Measurements from ENCODE around the gene JADE2.
"Not testable (repeated sequence)": the region's sequence is repeated elsewhere in the genome, so short reads cannot be mapped to it uniquely, and the experiment has no call there.

Gene JADE2

DNA sequence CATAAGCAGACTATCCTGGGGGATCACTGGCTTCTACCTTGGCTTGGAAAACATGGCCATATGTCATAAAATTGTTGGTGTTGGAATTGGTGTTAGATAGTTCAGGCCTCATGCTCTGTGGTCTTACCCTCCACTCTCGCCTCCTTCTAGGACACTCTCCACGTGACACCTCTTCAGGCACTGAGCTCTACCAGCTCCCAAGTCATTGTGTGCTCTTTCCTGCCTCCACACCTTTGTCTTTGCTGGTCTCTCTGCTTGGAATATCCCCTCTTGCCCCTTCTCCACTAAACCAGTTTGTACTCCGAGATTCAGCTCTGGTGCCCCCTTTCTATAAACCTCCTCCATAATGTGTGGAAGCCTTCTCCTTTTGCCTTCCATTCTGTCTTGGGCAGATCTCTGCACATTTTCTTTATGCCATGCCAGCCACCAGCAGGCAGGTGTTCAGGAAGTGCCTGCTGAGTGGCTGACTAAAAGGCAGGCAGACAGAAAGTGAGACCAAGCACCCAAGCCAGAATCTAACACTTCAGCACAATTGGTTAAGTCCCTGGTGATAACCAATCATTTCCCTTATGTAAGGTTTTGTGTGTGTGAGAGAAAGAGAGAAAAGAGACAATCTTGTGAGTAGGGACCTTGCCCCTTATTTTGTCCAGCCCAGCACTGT, 69.5 kb downstream of the JADE2 start:
- DNase-seq, result peak; percentile 0 to 62

DNA sequence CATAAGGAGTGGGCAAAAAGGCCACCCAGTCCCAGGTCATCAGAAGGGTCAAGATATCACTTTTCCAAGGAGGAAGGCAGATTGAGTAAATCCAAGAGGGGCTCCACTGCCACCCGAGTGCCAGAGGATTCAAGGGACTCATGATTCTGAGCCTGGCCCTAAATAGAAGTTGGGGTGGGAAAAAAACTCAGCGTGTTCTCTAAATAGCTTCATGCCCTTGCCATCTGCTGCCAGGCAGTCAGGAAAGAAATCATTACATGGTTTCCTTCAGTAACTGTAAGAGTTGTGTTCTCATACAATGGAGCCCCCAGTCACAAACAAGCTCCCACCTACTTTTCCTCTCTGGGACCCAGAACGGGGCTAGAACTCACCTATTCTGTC, 70.0 kb downstream of the JADE2 start:
- no peak for DNase-seq

DNA sequence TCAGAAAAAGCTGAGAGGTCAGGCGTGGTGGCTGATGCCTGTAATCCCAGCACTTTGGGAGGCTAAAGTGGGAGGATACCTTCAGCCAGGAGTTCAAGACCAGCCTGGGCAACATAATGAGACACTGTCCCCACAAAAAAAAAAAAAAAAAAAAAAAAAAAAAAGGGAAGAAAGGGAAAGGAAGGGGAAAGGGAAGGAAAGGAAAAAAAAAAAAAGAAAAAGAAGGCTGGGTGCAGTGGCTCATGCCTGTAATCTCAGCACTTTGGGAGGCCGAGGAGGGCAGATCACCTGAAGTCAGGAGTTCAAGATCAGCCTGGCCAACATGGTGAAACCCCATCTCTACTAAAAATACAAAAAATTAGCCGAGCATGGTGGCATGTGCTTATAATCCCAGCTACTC, 74.3 kb downstream of the JADE2 start:
- not testable (repeated sequence) for DNase-seq

DNA sequence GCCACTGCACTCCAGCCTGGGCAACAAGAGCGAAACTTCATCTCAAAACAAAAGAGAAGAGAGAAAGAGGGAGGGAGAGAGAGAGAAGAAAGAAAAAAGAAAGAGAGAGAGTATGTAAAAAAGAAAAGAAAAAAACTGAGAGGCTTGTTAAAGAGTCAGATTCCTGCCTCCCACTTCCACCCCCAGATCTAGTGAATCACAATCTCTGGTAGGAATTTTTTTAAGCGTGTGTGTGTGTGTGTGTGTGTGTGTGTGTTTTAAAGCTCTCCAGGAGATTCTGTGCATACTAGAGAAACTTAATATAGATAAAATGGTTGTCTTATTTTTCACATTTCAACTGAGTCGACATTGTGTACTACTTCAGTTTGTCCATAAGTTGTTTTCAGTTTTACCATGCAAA, 75.1 kb downstream of the JADE2 start:
- no peak for DNase-seq

DNA sequence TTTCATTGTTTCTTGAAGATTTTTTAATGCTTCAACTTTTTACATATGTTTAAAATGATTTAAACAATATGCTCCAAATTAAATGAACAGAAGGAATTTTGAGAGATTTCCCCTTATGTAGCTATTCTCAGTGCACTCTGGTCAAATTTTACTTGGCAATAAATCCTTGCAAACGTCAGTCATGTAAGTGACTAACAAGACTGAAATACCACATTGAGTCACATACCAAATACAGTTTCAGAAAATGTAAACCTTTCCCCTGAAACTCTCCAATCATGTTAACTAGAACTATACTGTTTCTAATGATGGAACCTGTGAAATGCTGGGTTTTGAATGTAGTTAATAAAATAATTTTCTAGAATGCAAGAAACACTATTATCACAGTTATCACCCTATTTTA, 77.6 kb downstream of the JADE2 start:
- DNase-seq, result no peak

DNA sequence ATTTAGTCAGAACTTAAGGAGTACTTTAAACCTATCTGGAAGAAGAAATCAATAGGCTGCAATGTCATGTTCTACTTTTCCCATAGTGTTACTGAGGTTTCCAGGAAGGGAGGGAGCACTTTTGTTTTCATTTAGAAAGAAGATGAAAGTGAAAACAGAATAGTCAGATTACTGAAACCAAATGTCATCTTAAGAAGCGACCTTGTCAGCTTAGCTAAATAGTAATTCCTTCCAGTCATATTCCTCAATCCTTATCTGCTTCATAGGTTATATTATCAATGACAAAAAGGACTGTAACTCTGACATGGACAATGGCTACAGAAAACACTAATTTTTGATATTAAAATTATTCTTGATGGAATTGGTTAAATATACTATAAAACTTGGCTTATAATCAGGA, 79.4 kb downstream of the JADE2 start:
- DNase-seq, result no peak

DNA sequence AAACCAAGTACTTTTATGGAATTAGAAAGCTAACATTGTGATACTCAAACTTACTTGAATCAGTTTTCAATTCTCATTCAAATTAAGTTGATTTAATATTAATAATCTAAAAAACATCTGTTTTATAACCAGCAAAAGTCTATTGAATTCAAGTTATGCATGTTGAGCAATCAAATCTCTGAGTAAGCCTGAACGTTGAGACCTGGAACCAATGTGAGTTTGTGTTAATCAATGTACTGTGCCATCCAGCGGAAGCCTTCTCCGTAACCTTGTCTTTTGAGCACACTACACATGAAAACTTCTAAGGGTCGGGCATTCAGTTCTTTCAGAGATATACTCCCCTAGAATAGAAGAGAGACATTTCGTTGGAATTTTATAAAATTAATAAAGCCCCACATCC, 81.3 kb downstream of the JADE2 start:
- DNase-seq, result no peak

DNA sequence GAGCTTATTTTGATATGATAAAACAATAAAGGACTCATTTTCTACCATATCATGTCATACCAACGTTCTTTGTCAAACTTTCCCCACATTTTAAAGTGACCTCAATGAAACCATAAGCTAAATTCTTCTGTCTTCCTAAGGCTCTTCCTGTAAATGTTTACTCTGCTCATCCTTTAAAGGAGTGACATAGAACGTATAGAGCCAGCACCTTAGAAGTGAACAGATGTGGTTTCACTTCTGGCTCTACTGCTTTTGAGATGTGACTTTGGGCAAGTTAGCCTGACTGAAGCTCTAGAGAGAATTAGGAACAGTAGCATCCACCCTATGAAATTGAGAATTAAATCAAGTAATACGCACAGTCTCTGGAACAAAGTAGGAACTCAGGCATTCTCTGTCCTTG, 83.1 kb downstream of the JADE2 start:
- no peak for DNase-seq

DNA sequence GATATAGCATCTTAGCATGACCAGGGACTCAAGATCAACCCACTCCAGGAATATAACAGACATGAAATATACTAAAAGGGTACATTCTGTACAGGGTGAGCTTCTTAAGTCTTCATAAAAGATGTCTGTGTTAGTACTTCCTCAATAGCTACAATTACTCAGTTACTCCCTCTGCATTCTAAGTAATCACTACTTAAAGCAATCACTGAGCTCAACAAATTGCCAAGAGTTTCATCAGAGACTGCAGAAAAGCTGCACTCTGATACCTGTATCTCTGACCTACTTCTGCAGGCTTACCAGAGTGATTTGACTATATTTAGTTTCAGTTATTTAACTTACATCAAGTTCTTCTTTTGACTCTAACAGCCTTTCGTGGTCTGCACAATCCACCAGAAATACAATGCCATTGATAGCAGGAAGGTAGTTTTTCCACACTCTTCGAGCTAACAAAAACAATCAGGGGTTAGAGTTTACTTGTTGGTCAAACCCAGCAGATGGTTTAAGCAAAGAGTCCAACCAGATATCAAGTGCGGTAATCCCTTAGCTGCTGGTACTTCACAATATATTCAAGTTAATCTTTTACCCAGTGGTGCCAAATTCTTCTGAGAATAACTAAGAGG, 83.9 kb downstream of the JADE2 start:
- DNase-seq, result no peak

DNA sequence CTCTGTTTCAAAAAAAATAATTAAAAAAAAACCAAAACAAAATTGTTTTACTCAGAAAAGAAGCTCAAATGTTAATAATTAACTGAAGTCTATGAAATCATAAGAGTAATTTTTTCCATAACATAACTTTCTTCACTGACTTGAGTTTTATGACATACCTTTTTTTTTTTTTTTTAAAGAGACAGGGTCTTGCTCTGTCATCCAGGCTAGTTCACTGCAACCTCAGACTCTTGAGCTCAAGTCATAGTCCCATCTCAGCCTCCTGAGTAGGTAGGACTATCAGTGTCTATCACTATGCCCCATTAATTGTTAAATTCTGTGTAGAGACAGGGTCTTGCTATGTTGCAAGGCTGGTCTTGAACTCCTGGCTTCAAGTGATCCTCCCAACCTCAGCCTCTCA, 85.3 kb downstream of the JADE2 start:
- no peak for DNase-seq

DNA sequence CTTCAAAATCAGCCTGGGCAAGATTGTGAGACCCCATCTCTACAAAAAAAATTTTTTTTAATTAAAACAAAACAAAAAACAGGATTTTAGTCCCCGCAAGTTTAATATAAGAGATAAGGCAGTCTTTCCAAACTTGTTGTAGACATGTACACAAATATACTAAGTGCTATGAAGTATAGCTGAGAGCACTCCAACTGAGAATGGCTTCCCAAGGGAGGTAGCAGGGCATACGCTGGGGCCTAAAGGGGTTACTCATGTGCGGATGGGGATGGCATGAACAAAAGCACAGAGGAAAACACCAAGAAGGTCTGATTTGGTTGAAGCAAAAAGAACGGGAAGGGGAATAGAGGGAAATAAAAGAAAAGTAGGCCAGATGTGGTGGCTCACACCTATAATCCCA, 86.0 kb downstream of the JADE2 start:
- no peak for DNase-seq

DNA sequence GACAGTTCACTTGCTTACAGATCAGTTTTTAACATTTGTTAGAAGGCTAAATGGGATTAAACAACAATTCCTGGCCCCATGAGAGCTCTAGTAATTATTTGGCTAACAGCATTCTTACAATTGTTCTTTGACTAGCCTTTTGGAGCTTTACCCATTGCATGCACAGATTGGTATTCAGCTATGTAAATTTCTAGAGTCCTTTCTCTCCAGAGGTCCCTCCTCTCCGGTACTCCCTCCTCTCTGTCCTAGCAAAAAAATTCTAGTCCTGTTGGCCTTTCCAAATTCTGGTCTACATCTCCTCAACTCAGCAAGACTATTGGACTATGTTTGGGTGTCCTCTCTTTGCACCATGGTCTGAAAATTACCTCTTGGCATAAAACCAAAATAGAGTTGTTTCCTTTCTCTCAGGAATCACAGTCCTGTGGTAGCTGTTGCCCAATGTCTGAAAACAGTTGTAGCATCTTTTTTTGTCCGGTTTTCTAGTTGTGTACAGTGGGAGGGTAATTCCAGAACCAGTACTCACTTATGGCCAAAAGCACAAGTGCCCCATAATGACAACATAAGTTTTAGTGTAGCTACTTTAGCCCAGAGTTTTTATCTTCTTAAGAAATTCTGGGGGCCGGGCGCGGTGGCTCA, 89.1 kb downstream of the JADE2 start:
- DNase-seq, result no peak

DNA sequence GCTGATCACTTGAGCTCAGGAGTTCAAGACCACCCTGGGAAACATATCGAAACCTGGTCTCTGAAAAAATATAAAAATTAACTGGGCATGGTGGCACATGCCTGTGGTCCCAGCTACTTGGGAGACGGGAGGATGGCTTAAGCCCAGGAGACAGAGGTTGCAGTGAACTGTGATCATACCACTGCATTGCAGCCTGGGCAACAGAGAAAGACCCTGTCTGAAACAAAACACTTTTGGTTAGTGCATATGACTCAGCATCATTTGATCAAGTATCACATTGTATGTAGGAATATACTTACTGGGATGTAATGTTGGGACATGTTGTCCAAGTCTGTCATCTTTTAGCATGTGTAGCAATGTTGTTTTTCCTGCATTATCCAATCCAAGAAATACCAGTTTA, 95.2 kb downstream of the JADE2 start:
- DNase-seq, result no peak

DNA sequence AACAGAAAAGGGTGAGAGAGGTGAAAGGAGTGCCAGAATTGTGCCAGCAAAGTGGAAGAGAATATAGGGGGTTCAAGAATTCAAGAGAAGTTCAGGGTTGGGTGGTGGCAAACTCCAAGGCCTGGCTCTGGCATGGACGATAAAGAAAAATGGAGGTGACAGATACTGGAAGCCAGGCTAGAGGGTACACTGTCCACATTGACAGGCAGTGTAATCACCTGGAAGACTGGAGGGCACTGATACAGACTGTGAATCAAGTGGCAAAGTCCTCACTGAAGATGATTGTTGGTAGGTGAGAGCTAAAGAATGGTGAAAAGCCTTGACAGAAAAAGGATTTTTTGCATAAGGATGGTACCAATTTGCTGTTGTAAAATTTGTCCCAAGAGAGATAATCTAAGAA, 100.1 kb downstream of the JADE2 start:
- DNase-seq, result no peak

DNA sequence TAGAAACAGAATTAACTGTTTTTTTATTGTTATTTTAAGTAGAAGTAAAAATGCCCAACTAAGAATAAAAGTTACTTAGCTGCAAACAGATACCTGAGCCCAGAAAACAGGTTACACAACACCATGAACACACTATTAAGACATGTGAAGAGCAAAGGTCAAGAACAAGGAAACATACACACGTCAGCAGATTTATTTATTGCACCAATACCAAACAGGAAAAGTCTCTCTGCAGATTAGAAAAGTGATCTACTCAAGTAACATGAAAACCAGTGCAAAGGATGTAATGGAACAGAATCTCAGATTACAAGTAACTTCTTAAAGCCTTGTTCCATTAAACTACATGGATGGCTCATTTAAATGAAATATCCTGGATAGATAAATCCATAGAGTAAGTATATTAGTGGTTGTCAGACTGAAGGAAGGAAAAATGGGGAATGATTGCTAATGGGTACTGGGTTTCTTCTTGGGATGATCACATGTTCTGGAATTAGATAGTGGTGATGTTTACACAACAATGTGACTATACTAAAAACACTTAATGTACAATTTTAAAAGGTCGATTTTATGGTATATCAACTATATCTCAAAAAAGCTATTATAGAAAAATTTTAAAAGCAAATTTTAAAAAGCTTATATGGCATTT, 101.0 kb downstream of the JADE2 start:
- DNase-seq, result no peak
